Cardiac fibroblast (primary cell): ENCODE results near the gene HOXA7.

ENCODE experiments used
- DNase-seq, 2 donors: peaks; one replicate each; pipeline versions ENCODE4 v3.0.0 to v3.0.0-alpha.2; 2010; ENCODE audit warnings: low read depth in 2 of 2
- H3K4me3 ChIP-seq, 2 donors: replicated peaks in 1 of 2; 1 replicate in 1 of 2; 2 replicates in 1 of 2; pipeline ENCODE4 v1.5.1; 2011; ENCODE audit warnings: low read depth in 2 of 2, low read length in 2 of 2, mild to moderate bottlenecking in 2 of 2, moderate library complexity in 1 of 2
- TF ChIP-seq, protein P1 (sequence below): IDR thresholded peaks from one replicate; pipeline ENCODE4 v1.5.1; 2011; ENCODE audit warnings: low read depth, mild to moderate bottlenecking, low read length, inconsistent platforms

The HOXA7 gene

DNA sequence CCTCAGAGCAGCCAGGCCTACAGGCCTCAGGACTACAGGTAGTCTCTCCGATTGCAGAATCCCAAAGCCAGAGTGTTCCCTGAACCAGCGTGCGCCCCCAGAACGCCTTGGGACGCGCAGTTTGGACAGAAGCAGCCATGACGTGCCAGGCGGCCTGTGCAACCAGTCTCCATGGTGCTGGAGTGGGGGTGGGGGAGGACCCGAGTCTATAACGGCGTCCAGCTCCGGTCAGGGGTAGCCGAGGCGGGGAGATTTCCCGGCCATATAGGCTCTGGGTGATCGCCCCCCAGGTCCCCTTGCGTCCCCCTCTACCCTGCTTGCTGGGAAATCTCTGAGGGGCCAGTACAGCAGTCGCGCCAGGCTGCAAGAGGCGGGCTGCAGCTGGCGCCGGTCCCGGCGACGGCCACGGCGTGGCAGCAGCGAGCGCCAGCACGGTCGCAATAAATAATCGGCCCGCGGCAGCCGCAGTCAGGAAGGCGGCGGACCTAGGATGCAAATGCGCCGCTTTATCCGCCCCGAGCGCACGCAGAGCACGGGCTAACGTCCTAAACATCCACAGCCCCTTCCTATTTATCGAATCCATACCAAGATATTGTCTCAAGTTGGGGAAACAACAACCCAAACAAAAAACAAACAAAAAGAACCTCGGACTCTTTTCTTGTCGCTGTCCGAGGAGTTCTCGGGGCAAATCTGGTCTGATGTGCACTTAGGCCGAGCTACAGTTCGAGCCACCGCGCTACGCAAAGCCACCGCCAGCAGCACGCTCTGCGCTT lies 5.7 kb downstream of the HOXA7 start:
- peak; percentile 59 to 69 for DNase-seq
- peak overlapping the region; percentile 21 to 26 for H3K4me3 ChIP-seq
- TF ChIP-seq, protein P1, sequence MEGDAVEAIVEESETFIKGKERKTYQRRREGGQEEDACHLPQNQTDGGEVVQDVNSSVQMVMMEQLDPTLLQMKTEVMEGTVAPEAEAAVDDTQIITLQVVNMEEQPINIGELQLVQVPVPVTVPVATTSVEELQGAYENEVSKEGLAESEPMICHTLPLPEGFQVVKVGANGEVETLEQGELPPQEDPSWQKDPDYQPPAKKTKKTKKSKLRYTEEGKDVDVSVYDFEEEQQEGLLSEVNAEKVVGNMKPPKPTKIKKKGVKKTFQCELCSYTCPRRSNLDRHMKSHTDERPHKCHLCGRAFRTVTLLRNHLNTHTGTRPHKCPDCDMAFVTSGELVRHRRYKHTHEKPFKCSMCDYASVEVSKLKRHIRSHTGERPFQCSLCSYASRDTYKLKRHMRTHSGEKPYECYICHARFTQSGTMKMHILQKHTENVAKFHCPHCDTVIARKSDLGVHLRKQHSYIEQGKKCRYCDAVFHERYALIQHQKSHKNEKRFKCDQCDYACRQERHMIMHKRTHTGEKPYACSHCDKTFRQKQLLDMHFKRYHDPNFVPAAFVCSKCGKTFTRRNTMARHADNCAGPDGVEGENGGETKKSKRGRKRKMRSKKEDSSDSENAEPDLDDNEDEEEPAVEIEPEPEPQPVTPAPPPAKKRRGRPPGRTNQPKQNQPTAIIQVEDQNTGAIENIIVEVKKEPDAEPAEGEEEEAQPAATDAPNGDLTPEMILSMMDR = peak; percentile 51

DNA sequence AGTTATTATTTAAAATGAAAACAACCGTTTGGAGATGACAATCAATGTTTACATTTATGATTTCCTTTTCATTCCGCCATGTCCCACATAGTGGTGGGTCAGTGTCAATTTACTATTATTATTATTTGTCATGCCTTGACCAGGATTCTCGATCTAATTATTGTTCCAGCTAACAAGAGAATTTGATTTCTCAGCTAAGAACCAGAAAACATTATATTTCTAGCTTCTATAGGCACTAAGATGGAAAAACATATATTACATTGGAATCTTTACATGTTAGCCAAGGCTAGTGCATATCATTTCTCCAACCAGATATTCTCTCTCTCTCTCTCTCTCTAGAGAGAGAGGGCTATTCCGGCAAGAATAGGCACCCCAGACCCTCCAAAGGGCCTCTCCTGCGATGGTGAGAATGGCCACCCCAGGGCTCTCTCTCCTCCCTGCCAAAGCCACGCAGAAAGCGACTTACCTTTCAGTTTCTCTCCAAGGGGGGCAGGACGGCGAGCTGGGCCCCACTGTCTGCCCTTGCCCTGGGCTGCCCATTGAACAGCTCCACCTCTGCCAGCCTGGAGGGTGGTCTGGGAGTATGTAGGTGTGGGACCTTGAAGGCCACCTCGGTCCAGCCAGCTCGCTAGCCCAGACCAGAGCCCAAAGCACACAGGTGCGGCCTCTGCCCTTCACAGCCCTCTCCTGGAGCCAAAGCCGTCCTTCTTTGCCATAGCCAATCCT lies 6.5 kb downstream of the HOXA7 start:
- peak overlapping the region in 1 of 2 donors; percentile 11 for H3K4me3 ChIP-seq
- TF ChIP-seq, protein P1 = no peak
- DNase-seq = no peak

DNA sequence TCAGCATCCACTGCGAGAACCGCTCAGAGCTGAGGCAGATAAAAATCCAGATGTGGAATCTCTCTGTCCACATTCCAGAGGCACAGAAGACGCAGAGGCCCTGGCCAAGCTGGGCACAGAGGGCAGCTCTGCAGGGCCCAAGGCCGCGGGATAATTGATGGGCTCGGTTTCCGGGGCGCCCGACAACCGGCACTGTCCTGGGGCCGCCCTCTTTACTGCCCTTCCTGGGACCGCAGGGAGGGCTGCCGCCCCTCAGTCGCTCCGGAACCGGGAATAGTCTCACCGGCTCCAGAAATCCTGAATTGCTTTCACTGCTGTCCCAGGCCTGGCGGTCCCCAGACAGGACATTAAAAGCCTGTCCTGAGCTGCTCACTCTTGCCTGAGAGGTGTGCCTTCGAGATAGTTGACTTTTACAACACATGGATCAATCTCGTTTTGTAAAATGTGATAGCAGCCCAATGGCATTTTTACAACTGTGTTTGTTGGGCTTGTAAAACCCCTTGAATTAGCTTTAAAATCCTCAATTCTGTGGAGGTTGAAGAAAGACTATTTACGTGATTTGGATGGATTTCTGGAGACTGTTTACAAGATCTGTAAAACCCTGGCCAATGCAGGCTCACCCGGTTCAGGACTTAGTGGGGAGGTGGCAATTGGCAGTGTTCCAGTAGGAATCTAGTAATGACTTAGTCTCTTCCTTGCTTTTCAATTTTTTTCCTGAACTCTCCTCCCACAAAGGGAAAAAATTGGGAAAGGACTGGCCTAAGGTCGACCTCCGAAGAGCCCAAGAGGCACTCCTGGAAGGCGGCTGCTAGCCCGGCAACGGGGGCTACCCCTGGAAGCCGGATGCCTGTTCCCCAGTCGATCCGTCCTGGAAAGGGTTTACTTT lies 7.5 kb downstream of the HOXA7 start:
- H3K4me3 ChIP-seq = no peak overlapping the region
- no peak for DNase-seq
- TF ChIP-seq, protein P1 = no peak

DNA sequence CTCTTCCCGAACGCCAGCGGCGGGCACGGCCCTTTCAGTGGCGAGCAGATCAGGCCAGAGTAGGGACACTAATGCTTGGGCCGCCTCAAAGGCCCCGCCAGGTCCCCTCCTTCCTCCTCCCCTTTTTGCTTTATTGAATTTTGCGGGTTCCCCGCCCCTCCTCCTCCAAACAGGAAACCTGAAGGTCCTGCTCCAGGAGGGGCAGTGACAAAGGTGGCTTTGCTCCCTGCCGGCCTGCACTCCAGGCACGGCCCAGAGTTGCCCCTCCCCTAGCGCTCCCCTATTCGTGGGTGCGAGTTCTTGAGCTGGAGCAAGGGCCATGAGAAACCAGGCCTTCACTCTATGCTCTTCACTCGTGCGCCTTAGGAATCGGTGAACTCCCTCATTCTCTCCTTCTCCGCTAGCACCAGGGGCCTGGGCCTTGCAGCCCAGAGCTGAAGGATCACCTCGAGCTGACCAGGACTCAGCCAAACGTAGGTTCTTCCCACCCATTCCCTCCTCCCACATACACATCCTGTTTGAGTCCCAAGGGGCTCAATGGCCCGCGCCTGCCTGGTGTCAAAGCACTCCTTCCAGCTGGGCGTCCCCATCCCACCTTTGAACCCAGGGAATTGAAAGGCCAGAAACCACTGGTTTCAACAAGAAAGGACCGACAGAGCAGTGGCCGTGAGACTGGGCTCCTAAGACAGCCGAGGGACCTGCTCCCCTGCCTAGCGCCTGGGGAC lies 8.3 kb downstream of the HOXA7 start:
- H3K4me3 ChIP-seq = no peak overlapping the region
- TF ChIP-seq, protein P1 = no peak
- DNase-seq = no peak

DNA sequence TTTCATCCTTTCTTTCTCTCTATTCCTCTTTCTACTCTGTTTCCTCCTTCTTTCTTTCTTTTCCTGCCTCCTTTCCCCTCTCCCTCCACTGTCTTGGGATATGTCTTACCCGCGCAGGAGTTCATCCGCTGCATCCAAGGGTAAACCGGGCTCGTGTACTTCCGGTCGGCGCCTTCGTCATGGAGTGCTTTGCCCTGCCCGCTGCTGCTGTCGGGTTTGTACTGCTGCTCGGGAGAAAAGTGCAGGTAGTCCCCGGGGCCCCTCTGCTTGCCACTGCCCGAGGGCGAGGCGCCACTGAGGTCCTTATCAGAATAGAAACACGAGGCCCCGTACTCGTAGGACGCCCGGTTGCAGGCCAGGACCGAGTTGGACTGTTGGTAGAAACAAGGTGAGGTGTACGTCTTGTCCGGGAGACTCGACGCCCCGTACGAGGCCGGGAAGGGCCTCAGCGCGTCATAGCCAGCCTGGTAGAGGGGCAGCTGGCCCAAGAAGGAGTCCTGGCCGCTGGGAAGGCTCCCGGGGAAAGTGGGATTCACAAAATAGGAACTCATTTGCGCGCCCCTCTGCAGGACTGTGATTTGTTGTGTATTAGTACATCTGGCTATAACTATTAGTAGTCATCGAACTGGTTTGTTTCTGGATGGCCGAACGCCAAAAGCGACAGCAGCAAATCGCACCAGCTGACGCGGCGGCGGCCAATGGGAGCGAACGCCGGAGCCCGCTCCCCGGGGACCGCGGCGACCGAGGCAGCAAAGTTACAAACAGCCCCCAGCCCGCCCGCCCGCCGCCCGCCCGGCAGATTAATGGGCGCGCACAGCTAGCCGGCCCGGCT lies 9.1 kb downstream of the HOXA7 start, which contains the start of gene HOXA6:
TSS of gene HOXA6 (minus strand) at position 576 of the 832 bp plus-strand sequence. CDS start at position 551, 25 bp downstream.
- no peak within 1 kb of the TSS for H3K4me3 ChIP-seq
- no peak for DNase-seq
- TF ChIP-seq, protein P1 = no peak
